Lower leg skin (tissue), 3 donors: ENCODE measurements around the gene REEP1.

Experiments
- POLR2A ChIP-seq, 2 donors: fragments of 450-650 bp; IDR thresholded peaks; one replicate each; pipeline ENCODE4 v1.6.1; 2016 to 2017; ENCODE audit warnings: antibody characterized with exemption in 2 of 2, mild to moderate bottlenecking in 1 of 2, moderate library complexity in 1 of 2
- TF ChIP-seq, protein P1 (sequence below), 3 donors: fragments of 450-650 bp; IDR thresholded peaks; one replicate each; pipeline ENCODE4 v1.5.1; 2016; ENCODE audit warnings: antibody characterized with exemption in 3 of 3, mild to moderate bottlenecking in 3 of 3, moderate library complexity in 2 of 3

DNA sequence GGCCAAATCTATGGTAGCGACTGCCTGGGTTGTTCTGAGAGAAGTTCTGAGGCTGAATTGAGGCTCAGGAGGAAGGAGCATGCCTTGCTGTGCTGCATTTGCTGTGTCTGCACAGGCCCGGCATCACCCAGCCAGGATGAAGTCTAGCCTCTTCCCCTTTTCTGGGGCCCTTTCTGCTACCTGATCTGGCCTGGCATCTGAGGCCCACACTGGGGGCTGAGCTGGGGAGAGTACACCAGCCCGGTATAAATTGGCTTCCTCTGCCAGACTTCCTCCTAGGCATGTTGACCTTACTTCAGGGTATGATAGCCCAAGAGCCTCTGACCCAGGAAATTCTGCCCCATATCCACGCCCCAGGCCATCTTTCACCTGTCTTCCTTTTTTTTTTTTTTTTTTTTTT, 108.2 kb downstream of the REEP1 start:
- no peak for TF ChIP-seq POLR2A (IDR thresholded peaks at IDR 0.05)
- TF ChIP-seq, protein P1, sequence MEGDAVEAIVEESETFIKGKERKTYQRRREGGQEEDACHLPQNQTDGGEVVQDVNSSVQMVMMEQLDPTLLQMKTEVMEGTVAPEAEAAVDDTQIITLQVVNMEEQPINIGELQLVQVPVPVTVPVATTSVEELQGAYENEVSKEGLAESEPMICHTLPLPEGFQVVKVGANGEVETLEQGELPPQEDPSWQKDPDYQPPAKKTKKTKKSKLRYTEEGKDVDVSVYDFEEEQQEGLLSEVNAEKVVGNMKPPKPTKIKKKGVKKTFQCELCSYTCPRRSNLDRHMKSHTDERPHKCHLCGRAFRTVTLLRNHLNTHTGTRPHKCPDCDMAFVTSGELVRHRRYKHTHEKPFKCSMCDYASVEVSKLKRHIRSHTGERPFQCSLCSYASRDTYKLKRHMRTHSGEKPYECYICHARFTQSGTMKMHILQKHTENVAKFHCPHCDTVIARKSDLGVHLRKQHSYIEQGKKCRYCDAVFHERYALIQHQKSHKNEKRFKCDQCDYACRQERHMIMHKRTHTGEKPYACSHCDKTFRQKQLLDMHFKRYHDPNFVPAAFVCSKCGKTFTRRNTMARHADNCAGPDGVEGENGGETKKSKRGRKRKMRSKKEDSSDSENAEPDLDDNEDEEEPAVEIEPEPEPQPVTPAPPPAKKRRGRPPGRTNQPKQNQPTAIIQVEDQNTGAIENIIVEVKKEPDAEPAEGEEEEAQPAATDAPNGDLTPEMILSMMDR (IDR thresholded peaks at IDR 0.05): no peak
